ENCODE data around the gene CD151. TPM values are rescaled to one million over a fixed set of nuclear protein-coding genes. Genes with fewer than 3 reads are reported as not detected.
A peak's percentile ranks its signal among the peaks of the same experiment; 100 is the strongest.

Gene CD151
- polyA plus RNA-seq, 1 donor (not counting 4 experiments of a cell fraction or from before 2014, with no cell fraction given) = 434 TPM

DNA sequence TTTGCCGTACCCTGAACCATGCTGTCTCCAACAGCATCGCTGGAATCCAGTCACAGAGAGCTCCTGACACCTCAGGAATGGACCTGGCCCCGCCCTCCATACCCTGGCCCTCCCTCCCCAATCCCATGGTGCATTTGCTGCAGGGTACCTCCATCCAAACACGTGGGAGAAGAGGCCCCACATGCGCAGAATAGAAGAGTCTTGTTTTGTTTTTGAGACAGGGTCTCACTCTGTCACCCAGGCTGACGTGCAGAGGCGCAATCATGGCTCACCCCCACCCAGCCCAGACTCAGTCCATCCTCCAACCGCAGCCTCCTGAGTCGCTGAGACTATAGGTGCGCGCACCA is 16.3 kb upstream of the CD151 start:
- Histone ChIP-seq H3K27me3 (ENCODE audit: control insufficient read depth, extremely low read depth, insufficient read depth, low read length) (no peaks in the 10 kb centered on the region), H3K27ac (ENCODE audit: control insufficient read depth, insufficient read depth, low read length) (no peak overlapping the region), H3K9me3 (ENCODE audit: control insufficient read depth, low read depth, low read length) (no peaks in the 10 kb centered on the region), H3K79me2 (ENCODE audit: control insufficient read depth, insufficient read depth, low read length) (peaks cover 18% of the 10 kb centered on the region), H4K20me1 (ENCODE audit: control insufficient read depth, extremely low read depth, insufficient read depth, low read length) (peaks cover 12% of the 10 kb centered on the region), H3K4me2 (ENCODE audit: control insufficient read depth, extremely low read depth, insufficient read depth, low read depth, low read length) (no peak overlapping the region), H3K4me3 (ENCODE audit: control insufficient read depth in 2 of 3, extremely low read depth in 1 of 3, insufficient read depth in 2 of 3, low read depth in 1 of 3, low read length in 3 of 3) (no peak overlapping the region), H2AFZ (ENCODE audit: control insufficient read depth, low read length) (no peak overlapping the region), H3K9ac (ENCODE audit: control insufficient read depth, extremely low read depth, insufficient read depth, low read length) (no peak overlapping the region), H3K36me3 (ENCODE audit: control insufficient read depth in 2 of 2, extremely low read depth in 1 of 2, insufficient read depth in 2 of 2, low read length in 2 of 2) (peaks cover 25% of the 10 kb centered on the region in 2 experiments), H3K9me1 (ENCODE audit: control insufficient read depth, extremely low read depth, insufficient read depth, low read length) (peaks cover 7% of the 10 kb centered on the region), H3K4me1 (ENCODE audit: control insufficient read depth, extremely low read depth, insufficient read depth, low read length) (peaks cover 29% of the 10 kb centered on the region)
- TF ChIP-seq EZH2 (IDR thresholded peaks at IDR 0.05; ENCODE audit: low read length) = no peak
- TF ChIP-seq, protein P1, sequence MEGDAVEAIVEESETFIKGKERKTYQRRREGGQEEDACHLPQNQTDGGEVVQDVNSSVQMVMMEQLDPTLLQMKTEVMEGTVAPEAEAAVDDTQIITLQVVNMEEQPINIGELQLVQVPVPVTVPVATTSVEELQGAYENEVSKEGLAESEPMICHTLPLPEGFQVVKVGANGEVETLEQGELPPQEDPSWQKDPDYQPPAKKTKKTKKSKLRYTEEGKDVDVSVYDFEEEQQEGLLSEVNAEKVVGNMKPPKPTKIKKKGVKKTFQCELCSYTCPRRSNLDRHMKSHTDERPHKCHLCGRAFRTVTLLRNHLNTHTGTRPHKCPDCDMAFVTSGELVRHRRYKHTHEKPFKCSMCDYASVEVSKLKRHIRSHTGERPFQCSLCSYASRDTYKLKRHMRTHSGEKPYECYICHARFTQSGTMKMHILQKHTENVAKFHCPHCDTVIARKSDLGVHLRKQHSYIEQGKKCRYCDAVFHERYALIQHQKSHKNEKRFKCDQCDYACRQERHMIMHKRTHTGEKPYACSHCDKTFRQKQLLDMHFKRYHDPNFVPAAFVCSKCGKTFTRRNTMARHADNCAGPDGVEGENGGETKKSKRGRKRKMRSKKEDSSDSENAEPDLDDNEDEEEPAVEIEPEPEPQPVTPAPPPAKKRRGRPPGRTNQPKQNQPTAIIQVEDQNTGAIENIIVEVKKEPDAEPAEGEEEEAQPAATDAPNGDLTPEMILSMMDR (optimal IDR thresholded peaks at IDR 0.05 in 1 of 3, IDR thresholded peaks at IDR 0.05 in 1 of 3, conservative IDR thresholded peaks at IDR 0.05 in 1 of 3; ENCODE audit: extremely low read depth in 1 of 3, insufficient read depth in 2 of 3, low read length in 3 of 3) = no peak
- dilution Hi-C loops (cut with MboI; ENCODE audit: extremely low pct_ligation_motif_present, low sequenced_read_pairs) = no loop called here
- FAIRE-seq (no peak), DNase-seq (ENCODE audit: low read depth, low spot score) (no peak)

- Histone ChIP-seq H3K4me3 (ENCODE audit: control insufficient read depth in 2 of 3, extremely low read depth in 1 of 3, insufficient read depth in 2 of 3, low read depth in 1 of 3, low read length in 3 of 3) (peak within 1 kb of the TSS; percentile 71 to 78 (median 75)), H3K79me2 (ENCODE audit: control insufficient read depth, insufficient read depth, low read length) (peaks cover 6% of the 10 kb centered on the region), H3K4me2 (ENCODE audit: control insufficient read depth, extremely low read depth, insufficient read depth, low read depth, low read length) (peak within 1 kb of the TSS; percentile 84), H3K36me3 (ENCODE audit: control insufficient read depth in 2 of 2, extremely low read depth in 1 of 2, insufficient read depth in 2 of 2, low read length in 2 of 2) (peaks cover 4 to 12% of the 10 kb centered on the region in 2 experiments), H3K9me1 (ENCODE audit: control insufficient read depth, extremely low read depth, insufficient read depth, low read length) (peaks cover 7% of the 10 kb centered on the region), H3K9me3 (ENCODE audit: control insufficient read depth, low read depth, low read length) (no peaks in the 10 kb centered on the region), H3K27ac (ENCODE audit: control insufficient read depth, insufficient read depth, low read length) (peak within 1 kb of the TSS; percentile 76), H3K27me3 (ENCODE audit: control insufficient read depth, extremely low read depth, insufficient read depth, low read length) (no peaks in the 10 kb centered on the region), H4K20me1 (ENCODE audit: control insufficient read depth, extremely low read depth, insufficient read depth, low read length) (no peaks in the 10 kb centered on the region), H2AFZ (ENCODE audit: control insufficient read depth, low read length) (peak within 1 kb of the TSS; percentile 73), H3K4me1 (ENCODE audit: control insufficient read depth, extremely low read depth, insufficient read depth, low read length) (peaks cover 25% of the 10 kb centered on the region), H3K9ac (ENCODE audit: control insufficient read depth, extremely low read depth, insufficient read depth, low read length) (peak within 1 kb of the TSS; percentile 81)
- no peak for FAIRE-seq
- no peak for DNase-seq (ENCODE audit: low read depth, low spot score)
- TF ChIP-seq, protein P1 (optimal IDR thresholded peaks at IDR 0.05 in 1 of 3, IDR thresholded peaks at IDR 0.05 in 1 of 3, conservative IDR thresholded peaks at IDR 0.05 in 1 of 3; ENCODE audit: extremely low read depth in 1 of 3, insufficient read depth in 2 of 3, low read length in 3 of 3) = no peak
- TF ChIP-seq EZH2 (IDR thresholded peaks at IDR 0.05; ENCODE audit: low read length) = no peak
- dilution Hi-C loops (cut with MboI; ENCODE audit: extremely low pct_ligation_motif_present, low sequenced_read_pairs) = no loop called here
Observed at GRCh38 chr11:818396-819128, 14.2 kb upstream of the CD151 start, which contains the start of gene PNPLA2. TSS of gene PNPLA2 (plus strand) at chr11:818914. CDS start at chr11:819719, 805 bp downstream.
